GM23248 (cell line): Measurements from ENCODE around the gene ARMC10.

Source experiments
- EZH2 ChIP-seq: fragments of 200-600 bp; sonication (generic); IDR thresholded peaks from 2 replicates; pipeline ENCODE4 v1.6.1; 2018; ENCODE audit warnings: antibody characterized with exemption, mild to moderate bottlenecking; ENCODE audit not compliant: insufficient read depth, poor library complexity, severe bottlenecking
- EZH2phosphoT487 ChIP-seq: fragments of 200-600 bp; sonication (generic); IDR thresholded peaks from 2 replicates; pipeline ENCODE4 v1.6.1; 2018; ENCODE audit warnings: antibody characterized with exemption, moderate library complexity, mild to moderate bottlenecking, low read depth; ENCODE audit not compliant: insufficient read depth

DNA sequence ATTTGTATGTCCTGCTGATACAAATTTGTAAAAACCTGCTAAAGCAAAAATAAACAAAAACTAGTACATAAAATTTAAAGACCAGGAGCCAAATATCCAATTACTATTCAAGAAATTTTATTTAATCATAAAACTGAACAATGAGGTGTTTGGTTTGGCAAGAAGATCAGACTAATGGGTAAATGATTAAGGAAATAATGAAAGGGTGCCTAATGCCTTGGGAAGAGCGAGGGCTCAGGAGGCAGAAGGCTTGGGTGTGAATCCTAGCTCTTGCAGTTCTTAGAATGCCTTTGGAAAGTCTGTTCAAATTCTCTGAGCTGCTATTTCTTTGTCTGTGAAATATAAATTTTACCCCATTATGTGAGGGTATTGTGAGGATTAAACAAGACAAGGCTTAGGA lies 41.6 kb downstream of the ARMC10 start:
- no peak for TF ChIP-seq EZH2phosphoT487
- no peak for TF ChIP-seq EZH2
